Panc1 (cell line): ENCODE results near the gene IGFL3. TPM values are rescaled to one million over a fixed set of nuclear protein-coding genes. Genes with fewer than 3 reads are reported as not detected.

Experiments used
- ATAC-seq: fragments of 200-7000 bp; cut with Tn5 transposase; 2 replicates; pipeline ENCODE4 v1.9.1; 2020; ENCODE audit warnings: mild to moderate bottlenecking, moderate library complexity
- BruUV-seq: library from RNA; stranded (reverse); fragments of 400-500 nt; replicated peaks from 2 replicates; lab custom pipeline; 2021; lab: Mats Ljungman, UMichigan
- CTCF ChIA-PET: fragments of 300-600 bp; sonication (Branson Sonifier 250); formaldehyde crosslinking; loops from one replicate; lab custom pipeline; 2022; ENCODE audit warnings: antibody characterized with exemption; lab: Charles Lee
- POLR2A ChIA-PET: fragments of 300-600 bp; sonication (Branson Sonifier 250); formaldehyde crosslinking; loops from one replicate; lab custom pipeline; 2022; ENCODE audit warnings: antibody characterized with exemption; lab: Charles Lee
- DNase-seq: peaks from one replicate; pipeline ENCODE4 v3.0.0-alpha.2; 2010; ENCODE audit warnings: low read depth, low spot score
- H3K27ac ChIP-seq: 2 replicates; pipeline ENCODE4 v1.5.1; 2011; ENCODE audit warnings: mild to moderate bottlenecking, low read length, inconsistent platforms
- H3K27me3 ChIP-seq: fragments of 200-500 bp; sonication (Bioruptor generic); 2 replicates; pipeline ENCODE4 v1.6.0; 2014; ENCODE audit warnings: low read length, inconsistent platforms; ENCODE audit not compliant: control insufficient read depth, insufficient read depth
- H3K36me3 ChIP-seq: fragments of 200-500 bp; sonication (Bioruptor generic); 2 replicates; pipeline ENCODE4 v1.5.1; 2014; ENCODE audit warnings: inconsistent platforms, mild to moderate bottlenecking, low read length, moderate library complexity; ENCODE audit not compliant: control insufficient read depth, insufficient read depth
- H3K4me1 ChIP-seq: 2 replicates; pipeline ENCODE4 v1.5.1; 2011; ENCODE audit warnings: inconsistent platforms, mild to moderate bottlenecking, low read length, moderate library complexity; ENCODE audit not compliant: control insufficient read depth, insufficient read depth
- H3K4me3 ChIP-seq, 2 experiments: 2 replicates each; pipeline ENCODE4 v1.5.1; 2011 to 2012; ENCODE audit warnings: low read depth in 2 of 2, low read length in 2 of 2, mild to moderate bottlenecking in 2 of 2, inconsistent platforms in 1 of 2, moderate library complexity in 1 of 2
- H3K9me3 ChIP-seq: fragments of 200-500 bp; sonication (Bioruptor generic); 2 replicates; pipeline ENCODE4 v1.5.1; 2014; ENCODE audit warnings: low read depth, mild to moderate bottlenecking, inconsistent platforms, low read length, moderate library complexity; ENCODE audit not compliant: control insufficient read depth, insufficient read depth
- POLR2AphosphoS5 ChIP-seq: IDR thresholded peaks from 2 replicates; pipeline ENCODE4 v1.6.1; 2012; ENCODE audit warnings: mild to moderate bottlenecking, low read depth, low read length, moderate library complexity
- REST ChIP-seq, 2 experiments: IDR thresholded peaks; 2 replicates each; pipeline ENCODE4 v1.6.1; 2011 to 2012; ENCODE audit warnings: low read depth in 2 of 2, control low read depth in 1 of 2, low read length in 1 of 2, mild to moderate bottlenecking in 1 of 2, moderate library complexity in 1 of 2; ENCODE audit not compliant: insufficient read depth in 1 of 2
- SIN3A ChIP-seq: IDR thresholded peaks from 2 replicates; pipeline ENCODE4 v1.6.1; 2012; ENCODE audit warnings: low read depth, mild to moderate bottlenecking, low read length, moderate library complexity, borderline replicate concordance; ENCODE audit not compliant: insufficient read depth
- TCF7L2 ChIP-seq: IDR thresholded peaks from 2 replicates; pipeline ENCODE4 v1.6.1; 2011; ENCODE audit warnings: mild to moderate bottlenecking, low read depth, low read length, inconsistent platforms
- in situ Hi-C: cut with HindIII; loops from 2 replicates; pipeline ENCODE4 v1.10.0; 2016; ENCODE audit warnings: low sequenced_read_pairs, low pct_unique_long_range_greater_than_20kb
- intact Hi-C: fragments of 100-400 bp; cut with micrococcal nuclease; formaldehyde crosslinking; loops from one replicate; pipeline ENCODE4 v1.10.0; 2022; ENCODE audit not compliant: unreplicated experiment
- total RNA-seq: library from RNA; stranded (reverse); gene quantifications from one replicate; pipeline ENCODE4 v1.2.1, GENCODE V29; 2021; ENCODE audit not compliant: unreplicated experiment
- TF ChIP-seq, protein P1 (sequence below): fragments of 450-650 bp; IDR thresholded peaks from 2 replicates; pipeline ENCODE4 v1.5.1; 2017; ENCODE audit warnings: mild to moderate bottlenecking

Gene IGFL3
- total RNA-seq, 1 experiment from 2014 or later = not detected

- H3K9me3 ChIP-seq = no peaks in the 10 kb centered on the region
- ChIA-PET CTCF (no interaction called here), POLR2A (no interaction called here)
- intact Hi-C loops (no loop called here), in situ Hi-C loops (no loop called here)
- H3K4me1 ChIP-seq = no peaks in the 10 kb centered on the region
- H3K27ac ChIP-seq = no peak overlapping the region
- BruUV-seq = no TSS peak
- TF ChIP-seq SIN3A (no peak), POLR2AphosphoS5 (no peak), REST (IDR thresholded peaks at IDR 0.05; ENCODE audit: insufficient read depth in 1 of 2, low read depth in 2 of 2, low read length in 1 of 2) (no peak)
- no peak overlapping the region for H3K4me3 ChIP-seq
- DNase-seq = no peak
- H3K27me3 ChIP-seq = peaks cover 2% of the 10 kb centered on the region
- ATAC-seq = no peak
- H3K36me3 ChIP-seq = no peaks in the 10 kb centered on the region
These were observed 35.1 kb upstream of the IGFL3 start for GRCh38 chr19:46159418-46160232.

GRCh38 chr19:46155237-46155636, 30.7 kb upstream of the IGFL3 start:
- DNase-seq = no peak
- Histone ChIP-seq H3K4me3 (no peak overlapping the region), H3K27me3 (peaks cover 4% of the 10 kb centered on the region), H3K9me3 (no peaks in the 10 kb centered on the region), H3K4me1 (no peaks in the 10 kb centered on the region), H3K27ac (no peak overlapping the region), H3K36me3 (no peaks in the 10 kb centered on the region)
- CTCF ChIA-PET = no interaction called here
- TF ChIP-seq REST (IDR thresholded peaks at IDR 0.05; ENCODE audit: insufficient read depth in 1 of 2, low read depth in 2 of 2, low read length in 1 of 2) (no peak), TCF7L2 (no peak), SIN3A (no peak), POLR2AphosphoS5 (no peak)
- TF ChIP-seq, protein P1, sequence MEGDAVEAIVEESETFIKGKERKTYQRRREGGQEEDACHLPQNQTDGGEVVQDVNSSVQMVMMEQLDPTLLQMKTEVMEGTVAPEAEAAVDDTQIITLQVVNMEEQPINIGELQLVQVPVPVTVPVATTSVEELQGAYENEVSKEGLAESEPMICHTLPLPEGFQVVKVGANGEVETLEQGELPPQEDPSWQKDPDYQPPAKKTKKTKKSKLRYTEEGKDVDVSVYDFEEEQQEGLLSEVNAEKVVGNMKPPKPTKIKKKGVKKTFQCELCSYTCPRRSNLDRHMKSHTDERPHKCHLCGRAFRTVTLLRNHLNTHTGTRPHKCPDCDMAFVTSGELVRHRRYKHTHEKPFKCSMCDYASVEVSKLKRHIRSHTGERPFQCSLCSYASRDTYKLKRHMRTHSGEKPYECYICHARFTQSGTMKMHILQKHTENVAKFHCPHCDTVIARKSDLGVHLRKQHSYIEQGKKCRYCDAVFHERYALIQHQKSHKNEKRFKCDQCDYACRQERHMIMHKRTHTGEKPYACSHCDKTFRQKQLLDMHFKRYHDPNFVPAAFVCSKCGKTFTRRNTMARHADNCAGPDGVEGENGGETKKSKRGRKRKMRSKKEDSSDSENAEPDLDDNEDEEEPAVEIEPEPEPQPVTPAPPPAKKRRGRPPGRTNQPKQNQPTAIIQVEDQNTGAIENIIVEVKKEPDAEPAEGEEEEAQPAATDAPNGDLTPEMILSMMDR = no peak
- in situ Hi-C loops (no loop called here), intact Hi-C loops (no loop called here)
- ATAC-seq = no peak
- POLR2A ChIA-PET = interaction anchor here (0.6 kb wide), 1 partner anchor 122 kb away, joined by 4 read pairs; no protein-coding TSS in a partner anchor
- no TSS peak for BruUV-seq
